Measurements from ENCODE around the gene HSD17B2. TPM values are rescaled to one million over a fixed set of nuclear protein-coding genes. Genes with fewer than 3 reads are reported as not detected.

The HSD17B2 gene
- total and polyA plus RNA-seq, 2 of the 4 experiments (the other 2 are of a cell fraction): 0.12 to 0.18 TPM

- peak overlapping the region; percentile 70; the same call in 1 of the 3 replicates for H2BK15ac ChIP-seq (ENCODE audit: low read depth, low read length)
- peak overlapping the region; percentile 90 for H2BK120ac ChIP-seq (ENCODE audit: low read depth, low read length)
- H4K8ac ChIP-seq (ENCODE audit: low read depth in 2 of 2, low read length in 2 of 2): peak overlapping the region in 1 of 2 experiments; percentile 49; a peak in 1 of 4 replicates
- DNase-seq: no peak
- intact Hi-C loops (cut with micrococcal nuclease): no loop called here
- H2AFZ ChIP-seq (replicated peaks; ENCODE audit: low read length, poor library complexity): no peak overlapping the region
- no peaks in the 10 kb centered on the region for H3K9me3 ChIP-seq (ENCODE audit: control insufficient read depth, insufficient read depth, low read length)
- H3K4me2 ChIP-seq (ENCODE audit: low read depth, low read length): no peak overlapping the region
- peak overlapping the region; percentile 96; the same call in 1 of the 2 replicates for H3K27ac ChIP-seq (ENCODE audit: insufficient read depth, low read length)
- no peaks in the 10 kb centered on the region for H4K20me1 ChIP-seq (ENCODE audit: insufficient read depth, low read length)
- no peak overlapping the region for H3K4me3 ChIP-seq (ENCODE audit: insufficient read depth, low read depth, low read length)
- dilution Hi-C loops (cut with HindIII; ENCODE audit: low sequenced_read_pairs, unreplicated experiment): no loop called here
- H4K5ac ChIP-seq (ENCODE audit: low read depth, low read length): peak overlapping the region; percentile 95
- peak overlapping the region; percentile 50 for H3K4ac ChIP-seq (ENCODE audit: low read depth, low read length)
- BruUV-seq (replicated peaks): no TSS peak
- POLR2A ChIA-PET (ENCODE audit: unreplicated experiment): no interaction called here
- TF ChIP-seq POLR2A (IDR thresholded peaks at IDR 0.05; ENCODE audit: low read depth, low read length) (no peak), CHD1 (IDR thresholded peaks at IDR 0.05; ENCODE audit: low read depth, low read length) (no peak), CEBPB (IDR thresholded peaks at IDR 0.05; ENCODE audit: low read depth, low read length) (no peak), USF2 (IDR thresholded peaks at IDR 0.05; ENCODE audit: low read depth, low read length) (no peak), ELK1 (IDR thresholded peaks at IDR 0.05; ENCODE audit: borderline replicate concordance, low read depth, low read length) (no peak), SMC3 (IDR thresholded peaks at IDR 0.05; ENCODE audit: low read depth, low read length) (no peak), FOS (IDR thresholded peaks at IDR 0.05; ENCODE audit: low read depth, low read length) (no peak)
- peak overlapping the region; percentile 86 for H2AK5ac ChIP-seq (ENCODE audit: low read depth, low read length)
- CTCF ChIA-PET: interaction anchor here (1.0 kb wide), 1 partner anchor 187 kb away, joined by 4 read pairs; no protein-coding TSS in a partner anchor
- no peaks in the 10 kb centered on the region; the same call in 1 of the 2 replicates for H3K9me1 ChIP-seq (ENCODE audit: insufficient read depth, low read length)
- no peaks in the 10 kb centered on the region; a peak in 1 of 4 replicates for H3K79me1 ChIP-seq (ENCODE audit: low read depth in 1 of 2, low read length in 2 of 2)
- no peaks in the 10 kb centered on the region for H3K36me3 ChIP-seq (ENCODE audit: control insufficient read depth, insufficient read depth, low read length)
- peak overlapping the region; percentile 49 for H2BK5ac ChIP-seq (ENCODE audit: low read depth, low read length, poor library complexity, severe bottlenecking)
- H4K91ac ChIP-seq (ENCODE audit: insufficient read depth, low read depth, low read length): peak overlapping the region; percentile 38
- peak overlapping the region; percentile 65; the same call in 1 of the 2 replicates for H3K14ac ChIP-seq (replicated peaks; ENCODE audit: low read depth, low read length)
- no peak for ATAC-seq (ENCODE audit: low read depth)
- H3K18ac ChIP-seq (ENCODE audit: low read depth, low read length): peak overlapping the region; percentile 98
- peak overlapping the region; percentile 11; the same call in 1 of the 2 replicates for H3K23ac ChIP-seq (ENCODE audit: low read depth, low read length)
- H2BK20ac ChIP-seq (ENCODE audit: low read depth, low read length): peak overlapping the region; percentile 87
- no peaks in the 10 kb centered on the region; the same call in 1 of the 2 replicates for H3K27me3 ChIP-seq (ENCODE audit: control insufficient read depth, insufficient read depth, low read length)
- WGBS, 2 experiments (ENCODE audit: extremely low coverage in 2 of 2, insufficient read length in 1 of 2): no CpG with 5 or more reads among the region's 2 CpGs
- H3K9ac ChIP-seq (ENCODE audit: low read depth, low read length): peak overlapping the region; percentile 23; the same call in 1 of the 2 replicates
- no peak overlapping the region for H2AK9ac ChIP-seq (replicated peaks; ENCODE audit: low read depth, low read length, poor library complexity)
- H3K56ac ChIP-seq (ENCODE audit: extremely low read depth, insufficient read depth, low read length): no peak overlapping the region
- in situ Hi-C loops (cut with MboI; ENCODE audit: low sequenced_read_pairs): no loop called here
- H3K4me1 ChIP-seq (ENCODE audit: control insufficient read depth, insufficient read depth, low read length): peaks cover 19% of the 10 kb centered on the region
These were observed 7.8 kb downstream of the HSD17B2 start for GRCh38 chr16:82042846-82043245.

Data from IMR-90 (cell line).